GM12892 (cell line): Measurements from ENCODE around the gene FLNB.

Experiments
- POLR2A ChIP-seq: IDR thresholded peaks from 2 replicates; pipeline ENCODE4 v1.6.1; 2011; ENCODE audit warnings: low read depth, low read length, control low read depth
- POLR2AphosphoS5 ChIP-seq: IDR thresholded peaks from 2 replicates; pipeline ENCODE4 v1.6.1; 2011; ENCODE audit warnings: low read depth, low read length, control low read depth
- TAF1 ChIP-seq: IDR thresholded peaks from 2 replicates; pipeline ENCODE4 v1.6.1; 2011; ENCODE audit warnings: low read depth, mild to moderate bottlenecking, control low read depth, low read length, borderline replicate concordance

DNA sequence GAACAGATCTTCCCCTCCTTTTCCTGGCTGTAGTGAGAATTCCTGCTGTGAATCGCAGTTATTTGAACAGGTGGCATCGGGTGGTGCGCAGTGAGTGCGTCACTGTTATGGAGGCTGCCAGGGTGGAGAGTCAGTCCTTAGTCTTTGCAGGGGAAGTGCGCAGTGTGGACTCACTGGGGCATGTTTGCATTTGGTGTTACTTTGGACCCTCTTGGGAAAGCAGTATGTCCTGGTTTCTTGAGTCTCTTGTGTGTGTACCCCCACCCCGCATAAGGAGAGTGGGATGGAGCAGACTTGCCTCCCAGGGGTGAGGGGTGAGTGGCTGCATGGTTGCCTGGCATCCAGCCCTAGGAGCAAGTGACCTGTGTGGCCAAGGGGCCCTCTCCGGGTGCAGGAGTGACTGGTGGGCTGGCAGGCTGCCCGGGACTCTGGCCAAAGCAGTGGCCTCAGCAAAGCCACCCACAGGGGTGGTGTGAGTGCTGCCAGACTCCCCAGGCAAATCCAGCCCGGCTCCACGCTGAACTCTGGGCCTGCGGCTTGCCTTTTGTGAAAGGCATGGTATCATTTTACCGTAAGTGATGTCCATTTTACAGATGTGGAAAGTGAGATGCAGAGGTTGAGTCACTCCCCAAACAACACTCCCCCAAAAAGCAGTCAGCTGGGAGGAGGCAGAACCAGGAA, 156.1 kb downstream of the FLNB start:
- TF ChIP-seq POLR2A (no peak), POLR2AphosphoS5 (no peak), TAF1 (no peak)
